Muscle layer of duodenum (tissue), 2 donors: ENCODE data around the gene OSM.

Experiments
- H3K27ac ChIP-seq: one replicate; pipeline ENCODE4 v1.7.0; 2013; ENCODE audit warnings: mild to moderate bottlenecking, low read length
- H3K27me3 ChIP-seq: one replicate; pipeline ENCODE4 v1.7.0; 2013; ENCODE audit warnings: low read depth, mild to moderate bottlenecking, control low read depth, low read length
- H3K36me3 ChIP-seq, 2 donors: one replicate each; pipeline ENCODE4 v1.7.0; 2013; ENCODE audit warnings: low read length in 2 of 2, control low read depth in 1 of 2, mild to moderate bottlenecking in 1 of 2; ENCODE audit not compliant: insufficient read depth in 2 of 2, control insufficient read depth in 1 of 2
- H3K4me1 ChIP-seq, 2 donors: one replicate each; pipeline ENCODE4 v1.7.0; 2013; ENCODE audit warnings: low read length in 2 of 2, mild to moderate bottlenecking in 2 of 2, control low read depth in 1 of 2, moderate library complexity in 1 of 2; ENCODE audit not compliant: insufficient read depth in 2 of 2, control insufficient read depth in 1 of 2
- H3K4me3 ChIP-seq, 2 donors: one replicate each; pipeline ENCODE4 v1.7.0; 2013; ENCODE audit warnings: low read length in 2 of 2, low read depth in 1 of 2, mild to moderate bottlenecking in 1 of 2
- H3K9me3 ChIP-seq, 2 donors: one replicate each; pipeline ENCODE4 v1.7.0; 2013; ENCODE audit warnings: low read length in 2 of 2, control low read depth in 1 of 2, mild to moderate bottlenecking in 1 of 2; ENCODE audit not compliant: control insufficient read depth in 1 of 2
- donor health status: healthy.

OSM gene

DNA sequence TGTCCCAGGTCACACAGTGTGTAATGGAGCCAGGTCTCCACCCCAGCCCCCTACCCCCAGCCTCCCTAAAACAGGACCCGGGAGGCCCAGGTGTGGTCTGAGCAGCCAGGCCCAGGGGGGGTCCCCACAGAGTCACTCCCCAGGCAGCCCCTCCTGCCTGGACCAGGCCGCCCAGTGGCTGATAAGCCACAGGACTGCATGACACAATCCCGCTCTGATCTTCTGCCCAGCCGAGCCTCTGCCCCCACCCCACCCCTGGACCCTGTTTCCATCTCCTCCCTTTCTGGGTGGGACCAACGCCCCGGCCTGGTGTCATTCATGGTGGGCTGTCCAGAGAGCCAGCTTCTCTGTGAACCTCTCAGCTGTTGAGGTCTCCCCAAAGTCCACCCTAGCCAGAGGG is 12.3 kb downstream of the OSM start:
- no peak overlapping the region for H3K27ac ChIP-seq
- peaks cover 9 to 16% of the 10 kb centered on the region in 2 donors for H3K4me1 ChIP-seq

GRCh38 chr22:30253205-30253852 is 13.3 kb downstream of the OSM start:
- Histone ChIP-seq H3K27ac (peak overlapping the region; percentile 19), H3K27me3 (no peaks in the 10 kb centered on the region), H3K36me3 (no peaks in the 10 kb centered on the region), H3K9me3 (no peaks in the 10 kb centered on the region), H3K4me1 (peaks cover 9 to 16% of the 10 kb centered on the region in 2 donors), H3K4me3 (no peak overlapping the region)

More for the DNA sequence above, 12.3 kb downstream of the OSM start:
- H3K27me3 ChIP-seq = no peaks in the 10 kb centered on the region
- H3K9me3 ChIP-seq = no peaks in the 10 kb centered on the region
- no peak overlapping the region for H3K4me3 ChIP-seq
- no peaks in the 10 kb centered on the region for H3K36me3 ChIP-seq

- no peaks in the 10 kb centered on the region for H3K27me3 ChIP-seq
Observed at GRCh38 chr22:30252411-30253204, 14.0 kb downstream of the OSM start.

DNA sequence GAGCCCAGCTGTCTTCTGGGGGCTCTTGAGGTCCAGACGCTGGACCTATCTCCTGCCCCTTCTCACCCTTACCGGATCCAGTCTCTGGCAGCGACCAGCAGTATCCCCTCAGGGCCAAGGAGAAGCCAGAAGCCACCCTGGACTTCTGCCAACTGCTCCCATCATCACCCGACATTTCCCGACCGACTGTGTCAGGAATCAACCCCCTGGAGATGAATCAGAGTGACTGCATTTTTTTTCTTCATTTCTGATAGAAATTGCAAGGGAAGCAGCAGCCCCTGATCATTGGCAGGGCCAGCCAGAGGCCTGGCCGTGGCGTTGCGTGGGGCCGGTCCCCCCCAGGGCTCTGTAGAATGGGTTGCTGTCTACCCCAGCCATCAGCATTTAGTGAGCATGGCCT is 14.9 kb downstream of the OSM start:
- no peak overlapping the region for H3K27ac ChIP-seq

More at GRCh38 chr22:30252411-30253204, 14.0 kb downstream of the OSM start:
- H3K4me1 ChIP-seq = peaks cover 9 to 16% of the 10 kb centered on the region in 2 donors
- no peaks in the 10 kb centered on the region for H3K9me3 ChIP-seq
- no peaks in the 10 kb centered on the region for H3K36me3 ChIP-seq
- peak overlapping the region; percentile 19 for H3K27ac ChIP-seq
- no peak overlapping the region for H3K4me3 ChIP-seq

DNA sequence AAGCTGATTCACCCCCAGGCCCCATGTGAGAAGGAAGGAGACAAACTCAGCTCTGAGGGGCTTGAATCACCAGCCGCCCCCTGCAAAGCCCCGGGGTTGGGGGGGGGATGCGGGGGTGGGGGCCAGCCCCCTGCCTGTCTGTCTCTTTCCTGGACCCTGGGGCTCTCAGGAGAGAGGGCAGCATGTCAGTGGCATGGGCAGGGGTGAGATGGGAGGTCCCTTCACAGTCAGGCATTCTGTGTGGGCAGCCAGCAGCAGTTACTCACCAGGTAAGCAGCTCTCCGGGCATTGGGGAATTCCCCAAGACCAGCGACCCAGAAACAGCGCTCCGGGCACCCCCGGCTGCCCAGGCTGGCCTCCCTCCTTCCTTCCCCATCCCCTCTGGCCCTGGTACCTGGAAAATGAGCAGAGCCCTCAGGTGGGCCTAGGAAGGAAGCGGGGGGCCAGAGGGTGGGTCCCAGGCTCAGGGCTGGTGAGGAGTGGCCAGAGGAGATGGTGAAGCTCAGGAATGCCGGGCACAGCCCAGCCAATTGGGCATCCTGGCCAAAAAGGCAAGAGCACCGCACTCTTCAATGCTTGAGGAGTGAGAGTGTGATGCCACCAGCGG is 15.9 kb downstream of the OSM start:
- no peak overlapping the region for H3K4me3 ChIP-seq
- no peaks in the 10 kb centered on the region for H3K9me3 ChIP-seq
- H3K36me3 ChIP-seq = no peaks in the 10 kb centered on the region
- H3K27ac ChIP-seq = no peak overlapping the region
- peaks cover 12 to 16% of the 10 kb centered on the region in 2 donors for H3K4me1 ChIP-seq
- H3K27me3 ChIP-seq = no peaks in the 10 kb centered on the region

More for the DNA sequence above, 14.9 kb downstream of the OSM start:
- no peaks in the 10 kb centered on the region for H3K27me3 ChIP-seq
- no peaks in the 10 kb centered on the region for H3K9me3 ChIP-seq
- H3K36me3 ChIP-seq = no peaks in the 10 kb centered on the region
- peaks cover 12 to 20% of the 10 kb centered on the region in 2 donors for H3K4me1 ChIP-seq
- H3K4me3 ChIP-seq = no peak overlapping the region

DNA sequence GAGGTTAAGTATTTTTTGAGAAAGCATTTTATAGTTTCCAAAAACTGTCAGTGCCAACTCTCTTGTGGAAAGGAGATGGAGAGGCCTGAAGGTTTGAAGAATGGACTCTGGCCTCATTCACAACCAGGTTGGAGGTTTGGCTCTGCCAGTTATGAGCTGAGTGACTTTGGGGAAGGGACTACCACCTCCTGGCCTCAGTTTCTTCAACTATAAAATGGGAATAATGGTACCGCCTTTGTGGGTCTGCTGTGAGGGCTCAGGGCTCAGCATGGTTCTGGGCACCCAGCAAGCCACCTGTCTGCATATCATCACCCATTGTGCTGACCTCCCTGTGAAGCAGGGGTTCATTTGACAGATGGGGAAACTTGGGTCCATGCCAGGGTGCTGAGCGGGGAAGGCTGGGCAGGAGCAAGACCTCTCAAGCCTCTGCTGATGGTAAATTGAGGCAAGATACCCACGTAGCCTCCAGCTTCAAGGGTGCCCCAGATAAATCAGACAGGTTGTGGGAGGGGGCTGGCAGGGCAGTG is 16.5 kb downstream of the OSM start:
- Histone ChIP-seq H3K4me1 (peaks cover 12 to 18% of the 10 kb centered on the region in 2 donors), H3K36me3 (no peaks in the 10 kb centered on the region), H3K27me3 (no peaks in the 10 kb centered on the region), H3K9me3 (no peaks in the 10 kb centered on the region), H3K4me3 (no peak overlapping the region), H3K27ac (no peak overlapping the region)

GRCh38 chr22:30249049-30250038 is 17.3 kb downstream of the OSM start:
- Histone ChIP-seq H3K4me3 (no peak overlapping the region), H3K27ac (no peak overlapping the region), H3K36me3 (no peaks in the 10 kb centered on the region), H3K4me1 (peaks cover 12 to 18% of the 10 kb centered on the region in 2 donors), H3K27me3 (no peaks in the 10 kb centered on the region), H3K9me3 (no peaks in the 10 kb centered on the region)

GRCh38 chr22:30248484-30248883 is 18.2 kb downstream of the OSM start:
- Histone ChIP-seq H3K9me3 (no peaks in the 10 kb centered on the region), H3K4me1 (peaks cover 9 to 18% of the 10 kb centered on the region in 2 donors), H3K27me3 (peaks cover 4% of the 10 kb centered on the region)

GRCh38 chr22:30247974-30248373 is 18.7 kb downstream of the OSM start:
- H3K36me3 ChIP-seq = peaks cover 0 to 6% of the 10 kb centered on the region in 2 donors
- peaks cover 7 to 17% of the 10 kb centered on the region in 2 donors for H3K4me1 ChIP-seq
- no peaks in the 10 kb centered on the region for H3K9me3 ChIP-seq
- H3K27me3 ChIP-seq = peaks cover 4% of the 10 kb centered on the region
- peak overlapping the region in 1 of 2 donors; percentile 16 for H3K4me3 ChIP-seq
- no peak overlapping the region for H3K27ac ChIP-seq

More at GRCh38 chr22:30248484-30248883, 18.2 kb downstream of the OSM start:
- Histone ChIP-seq H3K4me3 (peak overlapping the region in 1 of 2 donors; percentile 16), H3K36me3 (peaks cover 0 to 2% of the 10 kb centered on the region in 2 donors), H3K27ac (no peak overlapping the region)

- H3K27me3 ChIP-seq = peaks cover 4% of the 10 kb centered on the region
Observed at GRCh38 chr22:30247561-30247960, 19.1 kb downstream of the OSM start.

More at GRCh38 chr22:30247561-30247960, 19.1 kb downstream of the OSM start:
- H3K4me3 ChIP-seq = peak overlapping the region in 1 of 2 donors; percentile 30
- H3K4me1 ChIP-seq = peaks cover 3 to 12% of the 10 kb centered on the region in 2 donors
- H3K36me3 ChIP-seq = peaks cover 0 to 6% of the 10 kb centered on the region in 2 donors
- H3K9me3 ChIP-seq = no peaks in the 10 kb centered on the region
- H3K27ac ChIP-seq = peak overlapping the region; percentile 69
